Trophoblast cell (in vitro differentiated cells and primary cell): ENCODE data around the gene CELSR3.

ENCODE experiments used
- DNase-seq, 2 donors: peaks; one replicate each; pipeline ENCODE4 v3.0.0-alpha.2; 2016
- H2AFZ ChIP-seq: 2 replicates; pipeline ENCODE4 v1.6.1; 2013; ENCODE audit warnings: low read length, moderate library complexity, mild to moderate bottlenecking; ENCODE audit not compliant: insufficient read depth, poor library complexity
- H2AK5ac ChIP-seq: 2 replicates; pipeline ENCODE4 v1.6.1; 2013; ENCODE audit warnings: mild to moderate bottlenecking, low read length
- H2BK120ac ChIP-seq: 2 replicates; pipeline ENCODE4 v1.6.1; 2013; ENCODE audit warnings: low read length, mild to moderate bottlenecking, moderate library complexity; ENCODE audit not compliant: insufficient read depth, poor library complexity
- H2BK12ac ChIP-seq: 2 replicates; pipeline ENCODE4 v1.6.1; 2013; ENCODE audit warnings: mild to moderate bottlenecking, low read length, moderate library complexity
- H2BK5ac ChIP-seq: 2 replicates; pipeline ENCODE4 v1.6.1; 2013; ENCODE audit warnings: low read length, low read depth, moderate library complexity, mild to moderate bottlenecking; ENCODE audit not compliant: poor library complexity
- H3K14ac ChIP-seq: 2 replicates; pipeline ENCODE4 v1.6.1; 2013; ENCODE audit warnings: mild to moderate bottlenecking, low read length
- H3K18ac ChIP-seq: 2 replicates; pipeline ENCODE4 v1.6.1; 2013; ENCODE audit warnings: mild to moderate bottlenecking, low read length
- H3K23ac ChIP-seq: 2 replicates; pipeline ENCODE4 v1.6.1; 2013; ENCODE audit warnings: low read length
- H3K27ac ChIP-seq: 2 replicates; pipeline ENCODE4 v1.5.1; 2013; ENCODE audit warnings: low read depth, mild to moderate bottlenecking, inconsistent platforms, low read length, moderate library complexity
- H3K27me3 ChIP-seq: 2 replicates; pipeline ENCODE4 v1.6.1; 2013; ENCODE audit warnings: inconsistent platforms, mild to moderate bottlenecking, low read length, moderate library complexity; ENCODE audit not compliant: insufficient read depth
- H3K36me3 ChIP-seq, 2 experiments: 1 replicate in 1 of 2; 2 replicates in 1 of 2; pipeline ENCODE4 v1.6.1; 2013; ENCODE audit warnings: low read length in 2 of 2, mild to moderate bottlenecking in 2 of 2, moderate library complexity in 1 of 2; ENCODE audit not compliant: insufficient read depth in 2 of 2, control insufficient read depth in 1 of 2
- H3K4ac ChIP-seq: 2 replicates; pipeline ENCODE4 v1.6.1; 2013; ENCODE audit warnings: low read depth, mild to moderate bottlenecking, low read length, moderate library complexity
- H3K4me1 ChIP-seq, 2 experiments: 1 replicate in 1 of 2; 2 replicates in 1 of 2; pipeline ENCODE4 v1.6.1; 2013; ENCODE audit warnings: low read length in 2 of 2, mild to moderate bottlenecking in 2 of 2, moderate library complexity in 1 of 2; ENCODE audit not compliant: insufficient read depth in 2 of 2, control insufficient read depth in 1 of 2
- H3K4me2 ChIP-seq: 2 replicates; pipeline ENCODE4 v1.6.1; 2013; ENCODE audit warnings: inconsistent platforms, mild to moderate bottlenecking, low read length, moderate library complexity
- H3K4me3 ChIP-seq: 2 replicates; pipeline ENCODE4 v1.5.1; 2013; ENCODE audit warnings: mild to moderate bottlenecking, low read depth, low read length, inconsistent platforms
- H3K79me1 ChIP-seq: one replicate; pipeline ENCODE4 v1.6.1; 2013; ENCODE audit warnings: low read length
- H3K79me2 ChIP-seq: 2 replicates; pipeline ENCODE4 v1.6.1; 2013; ENCODE audit warnings: low read length, mild to moderate bottlenecking; ENCODE audit not compliant: control insufficient read depth, insufficient read depth, poor library complexity
- H3K9ac ChIP-seq: 2 replicates; pipeline ENCODE4 v1.6.1; 2013; ENCODE audit warnings: mild to moderate bottlenecking, low read length
- H3K9me3 ChIP-seq: 2 replicates; pipeline ENCODE4 v1.6.1; 2013; ENCODE audit warnings: low read depth, mild to moderate bottlenecking, control low read depth, inconsistent platforms, low read length; ENCODE audit not compliant: insufficient read depth
- H4K12ac ChIP-seq: 2 replicates; pipeline ENCODE4 v1.6.1; 2013; ENCODE audit warnings: low read depth, mild to moderate bottlenecking, low read length, moderate library complexity
- H4K8ac ChIP-seq: 2 replicates; pipeline ENCODE4 v1.6.1; 2013; ENCODE audit warnings: low read depth, mild to moderate bottlenecking, low read length, moderate library complexity
- H4K91ac ChIP-seq: one replicate; pipeline ENCODE4 v1.6.1; 2013; ENCODE audit warnings: low read depth, mild to moderate bottlenecking, low read length, moderate library complexity
- WGBS: extraction: QIAGEN DNeasy Blood & Tissue Kit; methylation state at CpG from one replicate; pipeline ENCODE4 v1.1.7; 2013; ENCODE audit warnings: missing lambda C conversion rate; ENCODE audit not compliant: insufficient read length, insufficient coverage; ENCODE audit errors: extremely low coverage; 5-methylcytosine and 5-hydroxymethylcytosine counted together

CELSR3 gene

DNA sequence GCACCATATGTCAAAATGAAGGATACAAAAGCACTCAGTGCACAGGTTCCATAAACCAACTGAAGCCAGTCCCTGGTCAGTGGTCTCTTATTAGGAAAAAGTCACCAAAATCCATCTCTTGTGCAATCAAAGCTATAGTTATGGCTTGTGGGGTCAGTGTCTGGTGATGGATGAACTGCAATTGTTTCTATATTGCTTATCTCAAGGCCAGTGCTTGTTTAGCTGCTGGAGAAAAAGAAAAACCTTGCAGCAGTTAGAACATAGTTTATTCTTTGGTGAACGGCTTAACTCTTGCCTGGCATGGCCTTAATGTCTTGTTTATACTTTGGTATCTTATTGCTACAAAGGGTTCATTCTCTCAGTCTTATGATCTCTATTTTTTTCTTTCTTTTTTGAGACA lies 50.4 kb downstream of the CELSR3 start:
- WGBS = no CpG with 5 or more reads among the region's 1 CpG
- no peak overlapping the region for H4K8ac ChIP-seq

DNA sequence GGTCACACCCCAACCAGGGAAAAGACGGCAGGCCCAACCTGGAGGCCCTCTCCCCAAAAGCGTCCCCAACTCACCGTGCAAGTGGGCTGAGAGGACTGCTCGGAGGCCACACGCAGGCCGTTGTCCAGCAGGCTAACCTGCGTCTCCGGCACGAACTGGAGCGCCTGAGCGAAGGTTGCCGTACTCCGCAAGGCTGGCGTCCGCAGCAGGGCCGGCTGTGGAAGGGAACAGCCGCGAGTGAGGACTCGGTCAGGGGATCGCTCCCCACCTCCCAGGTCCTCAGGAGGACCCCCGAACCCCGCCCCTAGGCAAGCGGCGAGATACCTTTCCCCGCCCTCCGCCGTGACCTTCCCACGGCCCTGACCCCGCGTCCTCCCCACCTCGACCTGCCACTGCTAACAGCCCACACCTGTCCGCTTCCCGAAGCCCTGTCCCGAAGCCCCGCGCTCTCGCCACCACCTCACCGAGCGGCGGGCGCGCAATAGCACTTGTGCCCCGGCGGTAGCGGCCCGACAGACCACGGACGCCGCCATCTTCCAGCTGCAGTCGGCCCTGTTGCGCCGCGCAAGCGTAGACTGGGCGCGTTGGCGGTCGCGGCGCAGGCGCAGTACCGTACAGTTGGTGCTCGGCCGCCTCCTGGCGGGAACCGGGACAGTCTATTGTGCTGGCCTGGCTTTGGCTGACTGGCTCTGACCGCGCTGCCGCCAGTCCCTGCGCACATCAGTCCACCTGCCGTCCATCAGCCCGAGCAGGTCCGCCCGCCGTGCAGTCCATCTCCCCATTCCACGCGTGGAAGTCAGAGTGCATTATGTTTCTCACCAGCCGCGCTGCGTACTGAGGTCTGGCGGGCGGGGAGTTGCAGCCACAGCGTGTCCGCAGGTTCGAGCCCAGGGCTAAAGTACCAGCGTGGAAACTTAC lies 53.3 kb downstream of the CELSR3 start, which contains the start of gene UQCRC1:
Gene UQCRC1, minus strand, starts transcription at position 559 of the 918 bp plus-strand sequence. Its CDS starts 26 bp downstream, at position 533.
- Histone ChIP-seq H3K79me2 (peaks cover 8% of the 10 kb centered on the region), H2AK5ac (peak within 1 kb of the TSS; percentile 65)
- no CpG with 5 or more reads among the region's 86 CpGs for WGBS

More for the DNA sequence above, 50.4 kb downstream of the CELSR3 start:
- no peak overlapping the region for H4K12ac ChIP-seq
- no peak overlapping the region for H3K18ac ChIP-seq
- no peak overlapping the region for H3K27ac ChIP-seq
- H3K4ac ChIP-seq = no peak overlapping the region
- H3K4me3 ChIP-seq = no peak overlapping the region
- no peak overlapping the region for H2BK12ac ChIP-seq
- H2AFZ ChIP-seq = no peak overlapping the region
- no peak overlapping the region for H3K9ac ChIP-seq
- DNase-seq = no peak
- H3K4me2 ChIP-seq = no peak overlapping the region
- H2BK120ac ChIP-seq = no peak overlapping the region
- no peak overlapping the region for H2BK5ac ChIP-seq
- H4K91ac ChIP-seq = no peak overlapping the region
- no peak overlapping the region for H2AK5ac ChIP-seq
- H3K79me2 ChIP-seq = peaks cover 8% of the 10 kb centered on the region
- H3K9me3 ChIP-seq = peaks cover 3% of the 10 kb centered on the region
- H3K27me3 ChIP-seq = no peaks in the 10 kb centered on the region
- peaks cover 3 to 6% of the 10 kb centered on the region in 2 experiments for H3K36me3 ChIP-seq
- H3K79me1 ChIP-seq = peaks cover 7% of the 10 kb centered on the region
- H3K4me1 ChIP-seq = peaks cover 0 to 2% of the 10 kb centered on the region in 2 experiments
- H3K14ac ChIP-seq = no peak overlapping the region
- no peak overlapping the region for H3K23ac ChIP-seq

DNA sequence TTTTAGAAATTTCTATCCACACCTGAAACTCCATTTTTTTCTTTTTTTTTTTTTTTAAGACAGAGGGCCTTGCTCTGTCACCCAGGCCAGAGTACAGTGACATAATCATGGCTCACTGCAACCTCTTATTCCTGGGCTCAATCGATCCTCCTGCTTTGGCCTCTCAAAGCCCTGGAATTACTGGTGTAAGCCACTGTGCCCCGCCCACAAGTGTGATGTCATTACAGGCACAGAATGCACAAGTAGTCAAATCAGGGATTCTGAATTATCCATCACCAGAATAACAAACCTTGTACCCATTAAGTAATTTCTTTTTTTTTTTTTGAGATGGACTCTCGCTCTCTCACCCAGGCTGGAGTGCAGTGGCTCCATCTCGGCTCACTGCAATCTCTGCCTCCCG lies 55.2 kb downstream of the CELSR3 start:
- Histone ChIP-seq H3K4me3 (no peak overlapping the region), H3K4me1 (peaks cover 0 to 2% of the 10 kb centered on the region in 2 experiments), H3K9ac (no peak overlapping the region), H3K79me2 (peaks cover 8% of the 10 kb centered on the region), H4K91ac (no peak overlapping the region), H3K36me3 (peaks cover 37 to 40% of the 10 kb centered on the region in 2 experiments), H2BK12ac (no peak overlapping the region), H3K14ac (no peak overlapping the region), H3K27ac (no peak overlapping the region), H3K18ac (no peak overlapping the region), H4K12ac (no peak overlapping the region), H4K8ac (no peak overlapping the region), H3K4me2 (no peak overlapping the region), H3K79me1 (peaks cover 7% of the 10 kb centered on the region), H2AK5ac (no peak overlapping the region), H2BK5ac (no peak overlapping the region), H2AFZ (no peak overlapping the region), H3K9me3 (no peaks in the 10 kb centered on the region), H3K4ac (peak overlapping the region; percentile 61), H2BK120ac (no peak overlapping the region), H3K23ac (no peak overlapping the region), H3K27me3 (no peaks in the 10 kb centered on the region)
- WGBS = no CpG with 5 or more reads among the region's 5 CpGs
- no peak for DNase-seq

More for the DNA sequence above, 53.3 kb downstream of the CELSR3 start, which contains the start of gene UQCRC1:
- peak within 1 kb of the TSS; percentile 81 for H4K91ac ChIP-seq
- peak within 1 kb of the TSS; percentile 89 for H3K14ac ChIP-seq
- peak within 1 kb of the TSS; percentile 88 for H3K9ac ChIP-seq
- H3K79me1 ChIP-seq = peaks cover 7% of the 10 kb centered on the region
- peak within 1 kb of the TSS; percentile 99 for H3K4me2 ChIP-seq
- H3K27ac ChIP-seq = peak within 1 kb of the TSS; percentile 40
- peaks cover 0 to 2% of the 10 kb centered on the region in 2 experiments for H3K4me1 ChIP-seq
- peak; percentile 96 to 97 for DNase-seq
- peak within 1 kb of the TSS; percentile 69 for H2BK5ac ChIP-seq
- no peaks in the 10 kb centered on the region for H3K9me3 ChIP-seq
- peak within 1 kb of the TSS; percentile 86 for H4K12ac ChIP-seq
- peak within 1 kb of the TSS; percentile 47 for H3K4ac ChIP-seq
- no peak within 1 kb of the TSS for H3K23ac ChIP-seq
- H3K18ac ChIP-seq = peak within 1 kb of the TSS; percentile 89
- H2BK120ac ChIP-seq = peak within 1 kb of the TSS; percentile 62
- H2AFZ ChIP-seq = peak within 1 kb of the TSS; percentile 59
- peaks cover 19 to 23% of the 10 kb centered on the region in 2 experiments for H3K36me3 ChIP-seq
- H3K4me3 ChIP-seq = peak within 1 kb of the TSS; percentile 99
- peak within 1 kb of the TSS; percentile 89 for H4K8ac ChIP-seq
- peak within 1 kb of the TSS; percentile 3 for H2BK12ac ChIP-seq
- no peaks in the 10 kb centered on the region for H3K27me3 ChIP-seq

DNA sequence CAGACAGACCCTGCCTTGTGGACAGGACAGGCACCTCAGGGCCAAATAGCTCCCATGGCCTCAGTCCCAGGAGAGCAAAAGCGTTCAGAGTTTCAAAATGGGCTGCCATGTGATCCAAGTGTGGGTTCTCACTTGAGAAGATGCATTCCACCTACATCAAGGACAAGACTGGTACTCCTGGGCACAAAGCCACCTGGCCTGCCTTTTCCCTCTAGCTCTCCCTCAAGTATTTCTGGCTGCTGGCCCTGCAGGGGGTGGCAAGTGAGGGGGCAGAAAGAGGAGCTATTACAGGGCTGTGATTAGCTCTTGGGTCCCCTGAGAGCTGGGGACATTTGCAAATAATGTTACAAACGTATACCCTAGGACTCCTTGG lies 61.1 kb downstream of the CELSR3 start:
- H3K27me3 ChIP-seq = no peaks in the 10 kb centered on the region

More for the DNA sequence above, 61.1 kb downstream of the CELSR3 start:
- Histone ChIP-seq H3K79me1 (peaks cover 23% of the 10 kb centered on the region), H3K4ac (no peak overlapping the region), H2BK5ac (no peak overlapping the region), H4K12ac (no peak overlapping the region), H3K14ac (no peak overlapping the region), H3K27ac (no peak overlapping the region), H3K4me3 (no peak overlapping the region), H4K8ac (no peak overlapping the region), H3K4me2 (no peak overlapping the region), H3K23ac (no peak overlapping the region), H2BK120ac (no peak overlapping the region), H3K79me2 (peaks cover 12% of the 10 kb centered on the region), H2AK5ac (no peak overlapping the region), H2AFZ (no peak overlapping the region), H3K36me3 (peaks cover 79 to 84% of the 10 kb centered on the region in 2 experiments), H3K9ac (no peak overlapping the region), H3K18ac (no peak overlapping the region), H2BK12ac (no peak overlapping the region), H3K4me1 (peaks cover 30 to 31% of the 10 kb centered on the region in 2 experiments), H3K9me3 (no peaks in the 10 kb centered on the region), H4K91ac (no peak overlapping the region)
- DNase-seq = no peak
- no CpG with 5 or more reads among the region's 2 CpGs for WGBS
